ENCODE results near the gene THOC1. TPM values are rescaled to one million over a fixed set of nuclear protein-coding genes. Genes with fewer than 3 reads are reported as not detected.

THOC1 gene
- total and polyA plus RNA-seq, 2 donors from 2014 or later = 22.4 to 32.6 TPM

DNA sequence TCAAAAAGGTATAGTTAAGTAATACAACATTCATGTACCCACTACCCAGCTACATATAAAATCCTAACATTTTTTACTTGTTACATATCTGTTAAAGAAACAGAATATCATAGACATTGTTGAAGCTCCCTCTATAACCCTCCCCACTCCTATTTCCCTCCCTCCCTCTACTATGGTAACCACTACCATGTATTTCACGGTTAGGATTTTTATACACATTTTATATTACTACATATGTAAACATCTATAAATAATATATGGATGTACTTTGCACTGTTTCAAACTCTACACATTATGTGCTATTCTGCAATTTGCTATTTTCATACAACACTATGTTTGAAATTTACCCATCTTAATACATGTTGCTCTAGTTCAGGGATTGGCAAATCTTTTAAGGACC, 36.3 kb downstream of the THOC1 start:
- no peak for FAIRE-seq

DNA sequence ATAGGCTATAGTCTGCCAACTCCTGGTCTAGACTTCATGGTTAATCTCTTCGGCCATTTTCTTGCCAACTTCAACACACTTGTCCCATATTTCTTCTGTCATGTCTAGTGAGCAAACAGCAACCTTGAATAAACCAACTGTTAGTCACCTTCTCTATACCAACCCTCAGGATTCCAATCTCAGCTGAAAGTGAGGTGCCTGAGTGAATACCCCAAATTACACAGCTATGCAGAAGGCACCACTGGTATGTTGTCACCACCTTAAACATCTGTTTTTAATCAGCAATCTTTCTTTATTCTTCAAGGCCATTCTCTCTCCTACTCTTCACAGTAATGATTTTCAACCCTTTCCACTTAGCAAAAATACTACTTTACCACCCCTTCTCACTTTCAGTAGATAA, 39.3 kb downstream of the THOC1 start:
- TF ChIP-seq CTCF (IDR thresholded peaks at IDR 0.05; ENCODE audit: borderline replicate concordance, extremely low read depth, insufficient read depth) = no peak
- no peaks in the 10 kb centered on the region for H3K27me3 ChIP-seq (ENCODE audit: control insufficient read depth, insufficient read depth, low read length)
- no peaks in the 10 kb centered on the region for H3K4me1 ChIP-seq (ENCODE audit: control insufficient read depth in 2 of 3, insufficient read depth in 2 of 3, low read depth in 1 of 3, low read length in 3 of 3)
- FAIRE-seq (no peak), DNase-seq (no peak)
- H3K9me3 ChIP-seq (ENCODE audit: control insufficient read depth in 2 of 3, insufficient read depth in 1 of 3, low read length in 3 of 3) = no peaks in the 10 kb centered on the region
- H3K4me3 ChIP-seq (ENCODE audit: low read length in 3 of 3) = no peak overlapping the region
- H3K9ac ChIP-seq (ENCODE audit: low read length in 3 of 3) = no peak overlapping the region
- intact Hi-C loops (cut with DNase I) = no loop called here
- H3K36me3 ChIP-seq (ENCODE audit: control insufficient read depth in 2 of 3, insufficient read depth in 3 of 3, low read length in 3 of 3) = peaks cover 0 to 7% (median 4%) of the 10 kb centered on the region in 3 donors
- H3K27ac ChIP-seq (ENCODE audit: low read depth in 2 of 2, low read length in 2 of 2) = no peak overlapping the region

More for the DNA sequence above, 36.3 kb downstream of the THOC1 start:
- no peak overlapping the region for H3K4me3 ChIP-seq (ENCODE audit: low read length in 3 of 3)
- intact Hi-C loops (cut with DNase I) = no loop called here
- H3K4me1 ChIP-seq (ENCODE audit: control insufficient read depth in 2 of 3, insufficient read depth in 2 of 3, low read depth in 1 of 3, low read length in 3 of 3) = no peaks in the 10 kb centered on the region
- no peaks in the 10 kb centered on the region for H3K27me3 ChIP-seq (ENCODE audit: control insufficient read depth, insufficient read depth, low read length)
- H3K36me3 ChIP-seq (ENCODE audit: control insufficient read depth in 2 of 3, insufficient read depth in 3 of 3, low read length in 3 of 3) = no peaks in the 10 kb centered on the region
- no peak overlapping the region for H3K9ac ChIP-seq (ENCODE audit: low read length in 3 of 3)
- H3K27ac ChIP-seq (ENCODE audit: low read depth in 2 of 2, low read length in 2 of 2) = no peak overlapping the region
- H3K9me3 ChIP-seq (ENCODE audit: control insufficient read depth in 2 of 3, insufficient read depth in 1 of 3, low read length in 3 of 3) = no peaks in the 10 kb centered on the region
- no peak for DNase-seq
- no peak for TF ChIP-seq CTCF (IDR thresholded peaks at IDR 0.05; ENCODE audit: borderline replicate concordance, extremely low read depth, insufficient read depth)

DNA sequence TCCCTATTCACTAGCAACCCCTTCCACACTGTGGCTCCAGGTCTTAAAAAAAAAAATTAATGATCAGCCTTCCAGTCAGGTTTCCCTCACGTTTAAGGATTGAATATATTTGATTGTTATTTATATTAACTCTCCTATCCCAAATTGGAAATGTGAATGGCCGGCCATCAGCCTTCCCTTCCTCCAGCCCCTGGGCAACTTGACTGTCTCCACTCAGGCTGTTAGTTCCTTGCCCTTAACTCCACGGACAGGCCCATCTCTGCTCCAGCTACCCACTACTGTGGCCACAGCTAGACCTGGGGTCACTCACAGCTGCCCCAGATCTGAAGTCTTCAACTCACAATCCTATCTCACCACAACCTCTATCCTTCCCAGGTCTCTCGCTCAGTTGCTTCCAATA, 39.9 kb downstream of the THOC1 start:
- DNase-seq (no peak), FAIRE-seq (no peak)
- peaks cover 0 to 7% (median 4%) of the 10 kb centered on the region in 3 donors for H3K36me3 ChIP-seq (ENCODE audit: control insufficient read depth in 2 of 3, insufficient read depth in 3 of 3, low read length in 3 of 3)
- no peak overlapping the region for H3K4me3 ChIP-seq (ENCODE audit: low read length in 3 of 3)
- no peak overlapping the region for H3K9ac ChIP-seq (ENCODE audit: low read length in 3 of 3)
- H3K27me3 ChIP-seq (ENCODE audit: control insufficient read depth, insufficient read depth, low read length) = no peaks in the 10 kb centered on the region
- H3K9me3 ChIP-seq (ENCODE audit: control insufficient read depth in 2 of 3, insufficient read depth in 1 of 3, low read length in 3 of 3) = no peaks in the 10 kb centered on the region
- intact Hi-C loops (cut with DNase I) = no loop called here
- TF ChIP-seq CTCF (IDR thresholded peaks at IDR 0.05; ENCODE audit: borderline replicate concordance, extremely low read depth, insufficient read depth) = no peak
- H3K27ac ChIP-seq (ENCODE audit: low read depth in 2 of 2, low read length in 2 of 2) = no peak overlapping the region
- H3K4me1 ChIP-seq (ENCODE audit: control insufficient read depth in 2 of 3, insufficient read depth in 2 of 3, low read depth in 1 of 3, low read length in 3 of 3) = no peaks in the 10 kb centered on the region

- H3K27me3 ChIP-seq (ENCODE audit: control insufficient read depth, insufficient read depth, low read length) = no peaks in the 10 kb centered on the region
- H3K9ac ChIP-seq (ENCODE audit: low read length in 3 of 3) = no peak overlapping the region
- H3K36me3 ChIP-seq (ENCODE audit: control insufficient read depth in 2 of 3, insufficient read depth in 3 of 3, low read length in 3 of 3) = peaks cover 0 to 7% (median 4%) of the 10 kb centered on the region in 3 donors
- no peak overlapping the region for H3K27ac ChIP-seq (ENCODE audit: low read depth in 2 of 2, low read length in 2 of 2)
- H3K4me1 ChIP-seq (ENCODE audit: control insufficient read depth in 2 of 3, insufficient read depth in 2 of 3, low read depth in 1 of 3, low read length in 3 of 3) = no peaks in the 10 kb centered on the region
- no peaks in the 10 kb centered on the region for H3K9me3 ChIP-seq (ENCODE audit: control insufficient read depth in 2 of 3, insufficient read depth in 1 of 3, low read length in 3 of 3)
- intact Hi-C loops (cut with DNase I) = no loop called here
- no peak overlapping the region for H3K4me3 ChIP-seq (ENCODE audit: low read length in 3 of 3)
- DNase-seq = no peak
- FAIRE-seq = no peak
- TF ChIP-seq CTCF (IDR thresholded peaks at IDR 0.05; ENCODE audit: borderline replicate concordance, extremely low read depth, insufficient read depth) = no peak
Measured at GRCh38 chr18:227374-227773, 40.5 kb downstream of the THOC1 start.

All from kidney (tissue), 14 donors.